Measurements from ENCODE around the gene PTPN11. TPM values are rescaled to one million over a fixed set of nuclear protein-coding genes. Genes with fewer than 3 reads are reported as not detected.

The PTPN11 gene
- total RNA-seq, 1 donor from 2014 or later: 83.1 TPM

- peak overlapping the region; percentile 88 for H3K27ac Mint-ChIP-seq
- TF ChIP-seq, protein P1, sequence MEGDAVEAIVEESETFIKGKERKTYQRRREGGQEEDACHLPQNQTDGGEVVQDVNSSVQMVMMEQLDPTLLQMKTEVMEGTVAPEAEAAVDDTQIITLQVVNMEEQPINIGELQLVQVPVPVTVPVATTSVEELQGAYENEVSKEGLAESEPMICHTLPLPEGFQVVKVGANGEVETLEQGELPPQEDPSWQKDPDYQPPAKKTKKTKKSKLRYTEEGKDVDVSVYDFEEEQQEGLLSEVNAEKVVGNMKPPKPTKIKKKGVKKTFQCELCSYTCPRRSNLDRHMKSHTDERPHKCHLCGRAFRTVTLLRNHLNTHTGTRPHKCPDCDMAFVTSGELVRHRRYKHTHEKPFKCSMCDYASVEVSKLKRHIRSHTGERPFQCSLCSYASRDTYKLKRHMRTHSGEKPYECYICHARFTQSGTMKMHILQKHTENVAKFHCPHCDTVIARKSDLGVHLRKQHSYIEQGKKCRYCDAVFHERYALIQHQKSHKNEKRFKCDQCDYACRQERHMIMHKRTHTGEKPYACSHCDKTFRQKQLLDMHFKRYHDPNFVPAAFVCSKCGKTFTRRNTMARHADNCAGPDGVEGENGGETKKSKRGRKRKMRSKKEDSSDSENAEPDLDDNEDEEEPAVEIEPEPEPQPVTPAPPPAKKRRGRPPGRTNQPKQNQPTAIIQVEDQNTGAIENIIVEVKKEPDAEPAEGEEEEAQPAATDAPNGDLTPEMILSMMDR (IDR thresholded peaks at IDR 0.05): no peak
- peak overlapping the region; percentile 97 for H3K4me3 Mint-ChIP-seq
- no peaks in the 10 kb centered on the region for H3K9me3 Mint-ChIP-seq
- ATAC-seq (ENCODE audit: low read depth) (no peak), DNase-seq (peak; percentile 16)
- POLR2A ChIA-PET: interaction anchor here (0.5 to 1.5 kb wide), 4 partner anchors 9 to 784 kb away, joined by 5 to 9 read pairs (median 5); no protein-coding TSS in a partner anchor
- H3K4me1 Mint-ChIP-seq: peaks cover 34% of the 10 kb centered on the region
- H3K27me3 Mint-ChIP-seq: no peaks in the 10 kb centered on the region
- intact Hi-C loops (cut with micrococcal nuclease): loop anchor here (5.0 to 10.0 kb wide), 3 partner anchors 304 to 786 kb away; partner anchors contain the start of genes ACAD10, ATXN2 and BRAP
- H3K36me3 Mint-ChIP-seq (ENCODE audit: low read depth): no peaks in the 10 kb centered on the region
- CTCF ChIA-PET: no interaction called here
Measured at GRCh38 chr12:112380663-112381405, 37.9 kb upstream of the PTPN11 start.

- intact Hi-C loops (cut with micrococcal nuclease): loop anchor here (5.0 to 10.0 kb wide), 3 partner anchors 304 to 787 kb away; partner anchors contain the start of genes ACAD10, ATXN2 and BRAP
- Mint-ChIP-seq H3K27me3 (no peaks in the 10 kb centered on the region), H3K9me3 (no peaks in the 10 kb centered on the region), H3K4me3 (peak overlapping the region; percentile 97), H3K27ac (peak overlapping the region; percentile 88), H3K4me1 (peaks cover 33% of the 10 kb centered on the region), H3K36me3 (ENCODE audit: low read depth) (no peaks in the 10 kb centered on the region)
- peak; percentile 34 for ATAC-seq (ENCODE audit: low read depth)
- ChIA-PET POLR2A (interaction anchor here (0.5 to 1.5 kb wide), 4 partner anchors 10 to 785 kb away, joined by 5 to 9 read pairs (median 5); no protein-coding TSS in a partner anchor), CTCF (no interaction called here)
- TF ChIP-seq, protein P1 (IDR thresholded peaks at IDR 0.05): no peak
- DNase-seq: no peak
Measured at GRCh38 chr12:112381406-112381882, 37.3 kb upstream of the PTPN11 start.

GRCh38 chr12:112381883-112382796, 36.6 kb upstream of the PTPN11 start, which contains the start of gene HECTD4:
Gene HECTD4 (minus strand): TSS chr12:112382431. CDS start chr12:112382128, 303 bp downstream.
- Mint-ChIP-seq H3K4me1 (peaks cover 30% of the 10 kb centered on the region), H3K9me3 (no peaks in the 10 kb centered on the region), H3K27me3 (no peaks in the 10 kb centered on the region), H3K36me3 (ENCODE audit: low read depth) (no peaks in the 10 kb centered on the region), H3K4me3 (peak within 1 kb of the TSS; percentile 97), H3K27ac (peak within 1 kb of the TSS; percentile 88)
- ChIA-PET POLR2A (interaction anchor here (0.5 to 1.5 kb wide), 2 partner anchors 29 to 571 kb away, joined by 5 to 9 read pairs; no protein-coding TSS in a partner anchor), CTCF (no interaction called here)
- TF ChIP-seq, protein P1 (IDR thresholded peaks at IDR 0.05): no peak
- ATAC-seq (ENCODE audit: low read depth) (peak; percentile 96), DNase-seq (peak; percentile 96)
- intact Hi-C loops (cut with micrococcal nuclease): loop anchor here (1.0 to 10.0 kb wide), 8 partner anchors 27 to 787 kb away; partner anchors contain the start of genes ACAD10, ATXN2, BRAP and RPL6

GRCh38 chr12:112382866-112383265, 35.9 kb upstream of the PTPN11 start:
- ChIA-PET POLR2A (no interaction called here), CTCF (no interaction called here)
- no peaks in the 10 kb centered on the region for H3K36me3 Mint-ChIP-seq (ENCODE audit: low read depth)
- peaks cover 34% of the 10 kb centered on the region for H3K4me1 Mint-ChIP-seq
- no peak for ATAC-seq (ENCODE audit: low read depth)
- intact Hi-C loops (cut with micrococcal nuclease): loop anchor here (1.0 to 10.0 kb wide), 8 partner anchors 26 to 788 kb away; partner anchors contain the start of genes ACAD10, ATXN2, BRAP and RPL6
- DNase-seq: no peak
- H3K27ac Mint-ChIP-seq: no peak overlapping the region
- no peaks in the 10 kb centered on the region for H3K9me3 Mint-ChIP-seq
- no peaks in the 10 kb centered on the region for H3K27me3 Mint-ChIP-seq
- TF ChIP-seq, protein P1 (IDR thresholded peaks at IDR 0.05): no peak
- peak overlapping the region; percentile 91 for H3K4me3 Mint-ChIP-seq

Data from activated B cell treated with CpG ODN at 0.5 μM for 24 hours (primary cell).